MM.1S (cell line): ENCODE data around the gene FBLN7.

Source experiments
- CTCF ChIP-seq: fragments of 300-600 bp; sonication (generic); IDR thresholded peaks from 2 replicates; pipeline ENCODE4 v1.5.1; 2016; ENCODE audit warnings: antibody characterized with exemption, low read length, mixed read lengths
- EZH2 ChIP-seq: fragments of 300-600 bp; sonication (generic); optimal IDR thresholded peaks from 2 replicates; pipeline ENCODE3; 2017; ENCODE audit warnings: low read depth, mild to moderate bottlenecking, antibody characterized with exemption, low read length, mixed read lengths
- EZH2phosphoT487 ChIP-seq: fragments of 300-600 bp; sonication (generic); IDR thresholded peaks from 2 replicates; pipeline ENCODE4 v1.6.1; 2018; ENCODE audit warnings: antibody characterized with exemption, low read length

GRCh38 chr2:112149194-112149593 is 11.0 kb downstream of the FBLN7 start:
- no peak for TF ChIP-seq CTCF
- TF ChIP-seq EZH2 = no peak
- TF ChIP-seq EZH2phosphoT487 = no peak
